ENCODE measurements around the gene ADGRB3.
"Not testable (repeated sequence)": the region's sequence is repeated elsewhere in the genome, so short reads cannot be mapped to it uniquely, and the experiment has no call there.

The ADGRB3 gene

GRCh38 chr6:68958327-68958726, 323.2 kb downstream of the ADGRB3 start:
- H3K27me3 ChIP-seq (ENCODE audit: low read depth, low read length): no peaks in the 10 kb centered on the region
- no peak overlapping the region for H3K4me3 ChIP-seq (ENCODE audit: low read depth in 1 of 2, low read length in 2 of 2)
- H3K27ac ChIP-seq (ENCODE audit: low read length): no peak overlapping the region
- H3K4me1 ChIP-seq (ENCODE audit: control insufficient read depth in 1 of 2, insufficient read depth in 2 of 2, low read length in 2 of 2): no peaks in the 10 kb centered on the region
- no peaks in the 10 kb centered on the region for H3K36me3 ChIP-seq (ENCODE audit: control insufficient read depth in 1 of 2, insufficient read depth in 2 of 2, low read length in 2 of 2)
- H3K9me3 ChIP-seq (ENCODE audit: control insufficient read depth in 1 of 2, low read length in 2 of 2): no peaks in the 10 kb centered on the region

GRCh38 chr6:68967549-68968300, 332.6 kb downstream of the ADGRB3 start:
- H3K9me3 ChIP-seq (ENCODE audit: control insufficient read depth in 1 of 2, low read length in 2 of 2): no peaks in the 10 kb centered on the region
- H3K27me3 ChIP-seq (ENCODE audit: low read depth, low read length): no peaks in the 10 kb centered on the region
- H3K36me3 ChIP-seq (ENCODE audit: control insufficient read depth in 1 of 2, insufficient read depth in 2 of 2, low read length in 2 of 2): no peaks in the 10 kb centered on the region
- H3K27ac ChIP-seq (ENCODE audit: low read length): no peak overlapping the region
- H3K4me1 ChIP-seq (ENCODE audit: control insufficient read depth in 1 of 2, insufficient read depth in 2 of 2, low read length in 2 of 2): no peaks in the 10 kb centered on the region
- H3K4me3 ChIP-seq (ENCODE audit: low read depth in 1 of 2, low read length in 2 of 2): no peak overlapping the region

- H3K4me3 ChIP-seq (ENCODE audit: low read depth in 1 of 2, low read length in 2 of 2): no peak overlapping the region
- H3K4me1 ChIP-seq (ENCODE audit: control insufficient read depth in 1 of 2, insufficient read depth in 2 of 2, low read length in 2 of 2): no peaks in the 10 kb centered on the region
- no peak overlapping the region for H3K27ac ChIP-seq (ENCODE audit: low read length)
- H3K9me3 ChIP-seq (ENCODE audit: control insufficient read depth in 1 of 2, low read length in 2 of 2): no peaks in the 10 kb centered on the region
- H3K27me3 ChIP-seq (ENCODE audit: low read depth, low read length): no peaks in the 10 kb centered on the region
- no peaks in the 10 kb centered on the region for H3K36me3 ChIP-seq (ENCODE audit: control insufficient read depth in 1 of 2, insufficient read depth in 2 of 2, low read length in 2 of 2)
Observed at GRCh38 chr6:68968301-68968649, 333.2 kb downstream of the ADGRB3 start.

- Histone ChIP-seq H3K9me3 (ENCODE audit: control insufficient read depth in 1 of 2, low read length in 2 of 2) (no peaks in the 10 kb centered on the region), H3K4me1 (ENCODE audit: control insufficient read depth in 1 of 2, insufficient read depth in 2 of 2, low read length in 2 of 2) (no peaks in the 10 kb centered on the region), H3K27ac (ENCODE audit: low read length) (no peak overlapping the region), H3K4me3 (ENCODE audit: low read depth in 1 of 2, low read length in 2 of 2) (no peak overlapping the region), H3K36me3 (ENCODE audit: control insufficient read depth in 1 of 2, insufficient read depth in 2 of 2, low read length in 2 of 2) (no peaks in the 10 kb centered on the region), H3K27me3 (ENCODE audit: low read depth, low read length) (no peaks in the 10 kb centered on the region)
Observed at GRCh38 chr6:68973066-68973465, 338.0 kb downstream of the ADGRB3 start.

- H3K27ac ChIP-seq (ENCODE audit: low read length): no peak overlapping the region
- no peak overlapping the region for H3K4me3 ChIP-seq (ENCODE audit: low read depth in 1 of 2, low read length in 2 of 2)
- no peaks in the 10 kb centered on the region for H3K9me3 ChIP-seq (ENCODE audit: control insufficient read depth in 1 of 2, low read length in 2 of 2)
- H3K36me3 ChIP-seq (ENCODE audit: control insufficient read depth in 1 of 2, insufficient read depth in 2 of 2, low read length in 2 of 2): no peaks in the 10 kb centered on the region
- H3K27me3 ChIP-seq (ENCODE audit: low read depth, low read length): no peaks in the 10 kb centered on the region
- no peaks in the 10 kb centered on the region for H3K4me1 ChIP-seq (ENCODE audit: control insufficient read depth in 1 of 2, insufficient read depth in 2 of 2, low read length in 2 of 2)
Observed at GRCh38 chr6:68975064-68975463, 340.0 kb downstream of the ADGRB3 start.

GRCh38 chr6:68975816-68976215, 340.7 kb downstream of the ADGRB3 start:
- Histone ChIP-seq H3K27me3 (ENCODE audit: low read depth, low read length) (no peaks in the 10 kb centered on the region), H3K9me3 (ENCODE audit: control insufficient read depth in 1 of 2, low read length in 2 of 2) (no peaks in the 10 kb centered on the region), H3K4me3 (ENCODE audit: low read depth in 1 of 2, low read length in 2 of 2) (no peak overlapping the region), H3K36me3 (ENCODE audit: control insufficient read depth in 1 of 2, insufficient read depth in 2 of 2, low read length in 2 of 2) (no peaks in the 10 kb centered on the region), H3K4me1 (ENCODE audit: control insufficient read depth in 1 of 2, insufficient read depth in 2 of 2, low read length in 2 of 2) (no peaks in the 10 kb centered on the region), H3K27ac (ENCODE audit: low read length) (no peak overlapping the region)

GRCh38 chr6:68976260-68976659, 341.2 kb downstream of the ADGRB3 start:
- no peaks in the 10 kb centered on the region for H3K36me3 ChIP-seq (ENCODE audit: control insufficient read depth in 1 of 2, insufficient read depth in 2 of 2, low read length in 2 of 2)
- no peaks in the 10 kb centered on the region for H3K27me3 ChIP-seq (ENCODE audit: low read depth, low read length)
- no peaks in the 10 kb centered on the region for H3K9me3 ChIP-seq (ENCODE audit: control insufficient read depth in 1 of 2, low read length in 2 of 2)
- H3K4me1 ChIP-seq (ENCODE audit: control insufficient read depth in 1 of 2, insufficient read depth in 2 of 2, low read length in 2 of 2): no peaks in the 10 kb centered on the region
- no peak overlapping the region for H3K4me3 ChIP-seq (ENCODE audit: low read depth in 1 of 2, low read length in 2 of 2)
- no peak overlapping the region for H3K27ac ChIP-seq (ENCODE audit: low read length)

- Histone ChIP-seq H3K36me3 (ENCODE audit: control insufficient read depth in 1 of 2, insufficient read depth in 2 of 2, low read length in 2 of 2) (no peaks in the 10 kb centered on the region), H3K27ac (ENCODE audit: low read length) (no peak overlapping the region), H3K27me3 (ENCODE audit: low read depth, low read length) (no peaks in the 10 kb centered on the region), H3K9me3 (ENCODE audit: control insufficient read depth in 1 of 2, low read length in 2 of 2) (no peaks in the 10 kb centered on the region), H3K4me1 (ENCODE audit: control insufficient read depth in 1 of 2, insufficient read depth in 2 of 2, low read length in 2 of 2) (no peaks in the 10 kb centered on the region), H3K4me3 (ENCODE audit: low read depth in 1 of 2, low read length in 2 of 2) (no peak overlapping the region)
Observed at GRCh38 chr6:68978411-68978810, 343.3 kb downstream of the ADGRB3 start.

- not testable (repeated sequence) for H3K9me3 ChIP-seq (ENCODE audit: control insufficient read depth in 1 of 2, low read length in 2 of 2); H3K36me3 ChIP-seq (ENCODE audit: control insufficient read depth in 1 of 2, insufficient read depth in 2 of 2, low read length in 2 of 2); H3K4me1 ChIP-seq (ENCODE audit: control insufficient read depth in 1 of 2, insufficient read depth in 2 of 2, low read length in 2 of 2); H3K27ac ChIP-seq (ENCODE audit: low read length); H3K27me3 ChIP-seq (ENCODE audit: low read depth, low read length); H3K4me3 ChIP-seq (ENCODE audit: low read depth in 1 of 2, low read length in 2 of 2)
Observed at GRCh38 chr6:68981668-68982067, 346.6 kb downstream of the ADGRB3 start.

- Histone ChIP-seq H3K4me1 (ENCODE audit: control insufficient read depth in 1 of 2, insufficient read depth in 2 of 2, low read length in 2 of 2) (no peaks in the 10 kb centered on the region), H3K4me3 (ENCODE audit: low read depth in 1 of 2, low read length in 2 of 2) (no peak overlapping the region), H3K27ac (ENCODE audit: low read length) (no peak overlapping the region), H3K9me3 (ENCODE audit: control insufficient read depth in 1 of 2, low read length in 2 of 2) (no peaks in the 10 kb centered on the region), H3K36me3 (ENCODE audit: control insufficient read depth in 1 of 2, insufficient read depth in 2 of 2, low read length in 2 of 2) (no peaks in the 10 kb centered on the region), H3K27me3 (ENCODE audit: low read depth, low read length) (no peaks in the 10 kb centered on the region)
Observed at GRCh38 chr6:68988698-68989097, 353.6 kb downstream of the ADGRB3 start.

GRCh38 chr6:68990317-68990716, 355.2 kb downstream of the ADGRB3 start:
- Histone ChIP-seq H3K9me3 (ENCODE audit: control insufficient read depth in 1 of 2, low read length in 2 of 2) (no peaks in the 10 kb centered on the region), H3K4me1 (ENCODE audit: control insufficient read depth in 1 of 2, insufficient read depth in 2 of 2, low read length in 2 of 2) (no peaks in the 10 kb centered on the region), H3K36me3 (ENCODE audit: control insufficient read depth in 1 of 2, insufficient read depth in 2 of 2, low read length in 2 of 2) (no peaks in the 10 kb centered on the region), H3K27me3 (ENCODE audit: low read depth, low read length) (no peaks in the 10 kb centered on the region), H3K4me3 (ENCODE audit: low read depth in 1 of 2, low read length in 2 of 2) (no peak overlapping the region), H3K27ac (ENCODE audit: low read length) (no peak overlapping the region)

GRCh38 chr6:68993911-68994310, 358.8 kb downstream of the ADGRB3 start:
- no peaks in the 10 kb centered on the region for H3K27me3 ChIP-seq (ENCODE audit: low read depth, low read length)
- H3K4me3 ChIP-seq (ENCODE audit: low read depth in 1 of 2, low read length in 2 of 2): no peak overlapping the region
- H3K27ac ChIP-seq (ENCODE audit: low read length): no peak overlapping the region
- H3K9me3 ChIP-seq (ENCODE audit: control insufficient read depth in 1 of 2, low read length in 2 of 2): no peaks in the 10 kb centered on the region
- no peaks in the 10 kb centered on the region for H3K36me3 ChIP-seq (ENCODE audit: control insufficient read depth in 1 of 2, insufficient read depth in 2 of 2, low read length in 2 of 2)
- no peaks in the 10 kb centered on the region for H3K4me1 ChIP-seq (ENCODE audit: control insufficient read depth in 1 of 2, insufficient read depth in 2 of 2, low read length in 2 of 2)

Measured in muscle layer of duodenum (tissue), 2 donors.